NCI-H2196 (cell line): ENCODE measurements around the gene CREM.

Experiments
- DNase-seq: peaks from one replicate; lab custom pipeline; 2025; ENCODE audit not compliant: unreplicated experiment; lab: John Stamatoyannopoulos, UW

The CREM gene

DNA sequence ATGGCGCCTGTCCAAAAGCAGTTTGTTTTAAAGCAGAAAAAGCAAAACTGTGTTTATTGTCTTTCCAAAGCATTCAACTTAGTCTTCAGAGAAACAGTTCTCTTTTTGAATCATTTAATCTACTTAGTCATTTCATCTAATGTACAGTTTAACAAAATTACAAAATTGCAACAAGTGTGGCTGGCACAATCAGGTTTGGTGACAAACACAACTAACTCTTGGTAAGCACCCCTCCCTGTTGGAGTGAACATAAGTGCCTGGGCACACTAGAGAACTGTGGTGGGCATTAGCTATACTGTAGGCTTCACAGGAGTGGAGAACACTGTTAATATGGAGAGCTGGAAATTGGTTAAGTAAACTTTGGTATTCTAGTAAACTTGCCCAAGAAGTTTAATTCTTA is 6.9 kb downstream of the CREM start:
- DNase-seq, result no peak

DNA sequence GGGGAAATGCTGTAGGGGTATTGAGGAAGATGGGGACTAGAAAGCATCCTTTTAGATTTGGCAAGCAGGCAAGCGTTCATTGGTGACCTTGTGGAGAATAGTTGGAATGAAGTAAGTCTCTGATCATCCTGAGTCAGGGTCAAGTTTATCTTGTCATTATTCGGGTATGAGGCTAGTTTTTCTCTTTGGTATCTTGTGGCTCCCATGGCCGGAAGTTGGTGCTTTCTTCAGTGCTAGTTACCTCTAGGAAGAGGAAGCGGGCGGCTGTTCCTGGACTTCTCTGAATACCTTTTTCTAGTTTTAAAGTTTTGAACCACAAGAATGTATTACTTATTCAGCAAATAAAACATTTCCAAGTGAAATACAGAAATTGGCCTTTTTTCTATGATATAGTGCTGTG is 9.2 kb downstream of the CREM start:
- DNase-seq, result no peak

DNA sequence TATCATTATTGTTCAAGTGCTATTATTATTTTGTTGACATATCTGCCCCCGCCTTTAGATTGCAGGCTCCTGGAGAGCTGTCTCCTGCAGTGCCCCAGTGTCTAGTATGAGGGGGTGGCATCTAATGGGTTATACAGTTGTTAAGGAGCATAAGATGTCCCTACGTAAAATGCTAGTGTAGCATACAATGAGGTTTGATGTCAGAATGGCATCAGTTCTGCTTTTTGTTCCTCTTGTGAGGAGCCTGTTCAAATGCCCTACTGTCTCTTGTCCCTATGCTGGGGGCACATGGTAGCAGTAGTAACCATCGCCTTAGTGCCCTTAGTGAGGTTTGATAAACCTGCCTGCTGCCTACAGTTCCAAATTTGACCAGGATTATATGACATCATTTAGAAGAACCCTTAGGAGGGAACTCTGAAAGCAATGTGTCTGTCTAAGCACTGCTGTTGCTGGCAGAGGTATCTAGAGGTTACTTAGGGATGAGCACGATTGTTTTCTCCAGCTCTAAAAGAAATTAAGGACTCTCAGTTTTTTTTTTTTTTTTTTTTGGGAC is 9.7 kb downstream of the CREM start:
- no peak for DNase-seq

DNA sequence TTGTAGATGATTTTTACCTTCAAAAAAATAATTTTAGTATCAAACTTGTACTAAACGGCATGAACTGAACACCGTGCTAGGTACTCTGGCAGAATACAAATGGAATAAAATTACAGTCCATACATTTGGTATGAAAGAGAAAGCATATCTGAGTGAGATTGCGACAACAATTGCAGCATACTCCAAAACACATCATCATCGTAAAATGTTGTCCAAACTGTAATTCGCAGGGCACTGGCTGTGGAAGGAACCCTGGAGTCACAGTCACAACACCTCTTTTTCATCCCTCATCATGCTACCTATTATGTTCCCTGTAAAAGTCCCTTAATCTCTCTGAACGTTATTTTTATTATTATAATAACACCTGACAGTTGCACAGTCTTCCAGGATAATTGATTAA is 13.5 kb downstream of the CREM start:
- DNase-seq, result no peak

DNA sequence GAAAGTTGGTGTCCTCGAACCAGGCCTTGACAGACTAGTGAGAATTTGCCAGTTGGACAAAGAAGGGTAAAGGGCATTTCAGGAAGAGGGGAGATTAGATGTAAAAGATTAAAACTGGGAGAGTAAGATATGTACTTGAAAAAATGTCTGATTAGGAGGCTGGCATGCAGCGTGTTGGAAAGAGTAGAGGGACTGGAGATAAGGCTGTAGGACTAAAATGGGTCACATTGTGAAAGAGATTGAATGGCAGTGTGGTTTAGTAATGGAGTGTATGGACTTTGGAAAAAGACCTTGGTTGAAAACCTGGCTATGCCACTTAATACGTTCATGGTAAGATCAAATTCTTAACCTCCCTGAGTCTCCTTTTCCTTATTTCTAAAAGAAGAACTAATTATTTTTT is 14.1 kb downstream of the CREM start:
- DNase-seq, result no peak

DNA sequence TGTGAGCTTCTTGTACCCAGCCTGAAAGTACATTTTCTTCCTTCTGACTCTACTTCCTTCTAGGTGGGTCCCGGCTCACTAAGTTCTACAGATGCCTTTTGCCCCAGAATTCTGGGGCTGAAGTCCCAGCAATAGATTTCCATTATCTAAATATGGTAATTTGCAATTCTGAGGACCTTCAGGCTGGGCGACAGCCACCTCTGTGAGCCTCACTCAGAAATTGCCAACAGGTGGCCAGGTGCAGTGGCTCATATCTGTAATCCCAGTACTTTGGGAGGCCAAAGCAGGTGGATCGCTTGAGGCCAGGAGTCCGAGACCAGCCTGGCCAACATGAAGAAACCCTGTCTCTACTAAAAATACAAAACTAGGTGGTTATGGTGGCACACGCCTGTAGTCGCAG is 23.7 kb downstream of the CREM start:
- DNase-seq, result no peak

GRCh38 chr10:35152992-35153391 is 26.3 kb downstream of the CREM start:
- no peak for DNase-seq

GRCh38 chr10:35153716-35154115 is 27.1 kb downstream of the CREM start:
- no peak for DNase-seq

GRCh38 chr10:35160743-35161142 is 34.1 kb downstream of the CREM start:
- no peak for DNase-seq

DNA sequence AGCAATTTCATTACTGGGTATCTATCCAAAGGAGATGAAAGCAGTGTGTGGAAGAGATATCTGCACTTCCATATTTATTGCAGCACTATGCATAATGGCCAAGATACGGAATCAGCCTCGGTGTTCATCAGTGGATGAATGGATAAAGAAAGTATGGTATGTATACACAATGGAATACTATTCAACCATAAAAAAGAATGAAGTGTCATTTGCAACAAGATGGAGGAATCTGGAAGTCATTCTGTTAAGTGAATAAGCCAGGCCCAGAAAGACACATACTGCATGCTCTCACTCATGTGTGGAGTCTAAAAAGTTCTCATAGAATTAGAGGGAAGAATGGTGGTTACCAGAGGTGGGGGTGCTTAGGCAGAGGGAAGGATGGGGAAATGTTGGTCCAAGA is 35.3 kb downstream of the CREM start:
- no peak for DNase-seq

- no peak for DNase-seq
Measured at GRCh38 chr10:35165136-35165535, 38.5 kb downstream of the CREM start.

DNA sequence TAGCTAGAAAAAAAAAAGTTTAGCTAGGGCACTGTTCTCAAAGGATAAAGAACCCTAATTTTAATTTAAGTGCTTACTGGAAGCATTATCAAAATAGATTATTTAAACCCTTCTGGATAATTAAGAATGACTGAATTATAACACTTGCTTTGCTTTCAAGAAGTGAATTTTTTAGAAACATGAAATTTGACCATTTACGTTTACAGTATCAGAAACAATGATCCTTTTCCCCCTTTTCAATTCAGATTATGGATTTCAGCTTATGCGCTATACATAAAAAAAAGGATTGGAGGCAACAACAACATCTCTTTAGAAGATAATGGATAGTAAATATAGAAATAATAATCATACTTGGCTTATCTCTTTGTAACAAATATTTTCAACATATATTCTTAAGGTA is 39.2 kb downstream of the CREM start:
- no peak for DNase-seq

- DNase-seq, result no peak
Measured at GRCh38 chr10:35166607-35167006, 40.0 kb downstream of the CREM start.

DNA sequence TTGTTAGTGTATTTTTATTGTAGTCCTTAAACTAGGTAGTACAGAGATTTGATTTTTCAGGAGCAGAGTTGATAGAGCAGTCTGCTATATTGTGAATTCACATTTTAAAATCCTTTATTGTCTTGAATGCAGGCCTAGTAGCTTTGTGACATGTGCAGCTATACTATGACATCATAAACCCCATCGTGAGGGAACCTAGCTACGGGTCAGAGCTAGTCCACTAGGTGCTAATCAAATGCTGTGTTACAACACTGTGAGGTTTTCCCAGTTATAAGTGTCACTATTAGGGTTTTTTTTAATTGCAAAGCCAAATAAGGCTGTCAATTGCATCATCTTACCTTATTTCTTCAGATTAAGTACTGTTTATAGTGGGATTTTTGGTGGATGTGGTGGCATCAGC is 40.7 kb downstream of the CREM start:
- no peak for DNase-seq

DNA sequence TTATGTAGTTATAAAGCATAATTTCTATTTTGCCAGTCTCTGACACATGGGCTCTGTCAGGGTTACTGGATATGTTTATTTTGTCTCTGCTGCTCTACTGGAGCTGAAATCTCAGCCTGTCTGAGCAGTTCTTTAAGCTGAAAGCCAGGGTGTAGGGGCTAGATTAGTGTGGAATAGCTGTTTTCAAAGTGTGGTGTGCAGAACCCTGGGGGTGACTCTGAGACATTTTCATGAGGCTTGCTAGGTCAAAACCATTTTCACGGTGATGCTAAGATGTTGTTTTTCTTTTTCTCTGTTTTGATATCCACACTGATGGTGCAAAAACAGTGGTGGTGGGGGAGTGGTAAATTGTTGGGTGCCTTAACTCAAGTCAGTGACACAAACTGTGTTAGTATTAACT is 45.5 kb downstream of the CREM start:
- DNase-seq, result no peak

GRCh38 chr10:35172574-35172973 is 45.9 kb downstream of the CREM start:
- DNase-seq, result no peak

- DNase-seq, result no peak
Measured at GRCh38 chr10:35178331-35178730, 51.7 kb downstream of the CREM start.

GRCh38 chr10:35182631-35183510 is 56.2 kb downstream of the CREM start:
- no peak for DNase-seq

GRCh38 chr10:35184527-35185171 is 58.0 kb downstream of the CREM start:
- DNase-seq, result no peak

- no peak for DNase-seq
Measured at GRCh38 chr10:35185260-35186034, 58.8 kb downstream of the CREM start.

DNA sequence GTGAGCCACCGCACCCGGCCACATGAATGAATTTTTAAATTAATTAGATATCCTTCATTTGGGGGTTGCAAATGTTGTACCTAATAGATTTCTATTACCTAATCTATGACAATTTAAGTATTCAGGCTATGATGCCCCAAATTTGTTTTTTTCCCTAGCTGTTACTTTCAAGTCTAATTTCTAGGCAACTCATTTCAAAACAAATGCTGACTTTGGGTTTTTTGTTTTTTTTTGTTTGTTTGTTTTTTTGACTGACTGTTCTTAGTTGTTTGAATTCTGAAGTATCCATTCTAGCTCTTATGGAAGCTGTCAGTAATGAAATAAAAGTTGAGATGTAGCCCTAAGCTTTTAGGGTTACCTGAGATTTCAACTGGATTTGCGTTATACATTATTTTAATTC is 62.3 kb downstream of the CREM start:
- no peak for DNase-seq

DNA sequence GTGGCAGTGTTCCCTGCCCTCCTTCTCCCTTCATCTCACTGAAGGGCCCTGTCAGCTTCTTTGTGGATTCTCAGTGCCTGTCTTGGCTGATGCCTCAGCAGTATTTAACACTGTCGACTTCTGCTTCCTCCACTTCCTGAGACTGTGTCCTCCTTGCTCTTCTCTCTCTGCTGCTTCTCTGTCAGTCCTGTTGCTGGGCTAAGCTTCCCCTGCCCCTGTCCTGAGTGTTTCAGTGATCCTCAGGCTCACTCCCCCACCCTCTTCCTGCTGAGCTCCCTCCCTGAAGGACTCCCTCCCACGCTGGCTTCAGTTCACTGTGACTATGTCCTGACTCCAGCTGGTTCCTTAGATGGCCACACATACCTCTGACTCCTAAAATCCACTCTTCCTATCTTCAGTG is 64.9 kb downstream of the CREM start:
- DNase-seq, result no peak
